H1 (cell line): ENCODE data around the gene AGAP1. TPM values are rescaled to one million over a fixed set of nuclear protein-coding genes. Genes with fewer than 3 reads are reported as not detected.

Experiments used
- EGR1 ChIP-seq: IDR thresholded peaks from 2 replicates; pipeline ENCODE4 v1.6.1; 2011; ENCODE audit warnings: low read depth, low read length, borderline replicate concordance
- KDM5A ChIP-seq: fragments of 200-600 bp; IDR thresholded peaks from 2 replicates; pipeline ENCODE4 v1.7.1; 2012; ENCODE audit warnings: mild to moderate bottlenecking, low read length, inconsistent platforms, mixed read lengths
- SAP30 ChIP-seq: fragments of 300-600 bp; sonication (generic); IDR thresholded peaks from 2 replicates; pipeline ENCODE4 v1.7.1; 2012; ENCODE audit warnings: low read length, moderate library complexity, mild to moderate bottlenecking, inconsistent platforms; ENCODE audit not compliant: insufficient read depth, insufficient replicate concordance
- SP1 ChIP-seq: IDR thresholded peaks from 2 replicates; pipeline ENCODE4 v1.6.1; 2011; ENCODE audit warnings: low read depth, low read length
- YY1 ChIP-seq: IDR thresholded peaks from 2 replicates; pipeline ENCODE4 v1.6.1; 2011; ENCODE audit warnings: low read depth, mild to moderate bottlenecking, low read length
- polyA plus RNA-seq, 7 experiments: library from polyadenylated mRNA; depleted of rRNA in 3 of 7; stranded (reverse) in 5 of 7; unstranded in 2 of 7; fragments of >200 nt in 5 of 7; fragments of 200-250 nt in 2 of 7; gene quantifications; 1 replicate in 5 of 7; 2 replicates in 1 of 7; 4 replicates in 1 of 7; pipeline versions ENCODE4 v1.2.1 to v1.2.3, GENCODE V29; 2011 to 2013; ENCODE audit warnings: missing spikeins in 2 of 7, mixed read lengths in 2 of 7
- total RNA-seq: library from RNA; stranded (reverse); fragmentation: NEBNext Ultra II Directional; extraction: Animal tissue kit (Norgen Biotek cat#: 25700); gene quantifications from 2 replicates; pipeline ENCODE4 v1.2.1, GENCODE V29; 2021
- TF ChIP-seq, protein P1 (sequence below): fragments of 300-600 bp; sonication (generic); IDR thresholded peaks from 2 replicates; pipeline ENCODE4 v1.7.1; 2012; ENCODE audit warnings: low read length, moderate library complexity, mild to moderate bottlenecking, inconsistent platforms; ENCODE audit not compliant: insufficient replicate concordance
- TF ChIP-seq, protein P2 (sequence below): IDR thresholded peaks from 2 replicates; pipeline ENCODE4 v1.6.1; 2012; ENCODE audit warnings: low read length, inconsistent platforms
- TF ChIP-seq, protein P3 (sequence below): IDR thresholded peaks from 2 replicates; pipeline ENCODE4 v1.6.1; 2012; ENCODE audit warnings: inconsistent platforms

The AGAP1 gene
- total and polyA plus RNA-seq, 2 of the 8 experiments (the other 6 are each of a cell fraction or from before 2014, with no cell fraction given): 18.1 to 39.4 TPM

DNA sequence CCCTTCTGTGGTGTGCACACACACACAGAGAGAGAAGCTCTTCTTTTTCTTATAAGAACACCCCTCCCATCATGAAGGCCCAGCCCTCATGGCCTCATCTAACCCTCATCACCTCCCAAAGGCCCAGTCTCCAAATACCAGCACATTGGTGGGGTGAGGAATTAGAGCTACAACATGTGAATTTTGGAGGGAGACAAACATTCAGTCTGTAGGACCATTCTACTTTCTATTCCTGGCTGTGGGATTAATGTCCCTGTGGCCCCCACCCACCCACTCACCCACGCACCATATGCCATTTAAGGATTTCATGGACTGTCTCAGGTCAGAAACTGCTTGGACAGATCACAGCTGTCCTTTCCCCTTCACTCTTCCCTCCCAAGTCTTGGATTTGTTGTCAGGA, 484.2 kb downstream of the AGAP1 start (continued):
- TF ChIP-seq, protein P1, sequence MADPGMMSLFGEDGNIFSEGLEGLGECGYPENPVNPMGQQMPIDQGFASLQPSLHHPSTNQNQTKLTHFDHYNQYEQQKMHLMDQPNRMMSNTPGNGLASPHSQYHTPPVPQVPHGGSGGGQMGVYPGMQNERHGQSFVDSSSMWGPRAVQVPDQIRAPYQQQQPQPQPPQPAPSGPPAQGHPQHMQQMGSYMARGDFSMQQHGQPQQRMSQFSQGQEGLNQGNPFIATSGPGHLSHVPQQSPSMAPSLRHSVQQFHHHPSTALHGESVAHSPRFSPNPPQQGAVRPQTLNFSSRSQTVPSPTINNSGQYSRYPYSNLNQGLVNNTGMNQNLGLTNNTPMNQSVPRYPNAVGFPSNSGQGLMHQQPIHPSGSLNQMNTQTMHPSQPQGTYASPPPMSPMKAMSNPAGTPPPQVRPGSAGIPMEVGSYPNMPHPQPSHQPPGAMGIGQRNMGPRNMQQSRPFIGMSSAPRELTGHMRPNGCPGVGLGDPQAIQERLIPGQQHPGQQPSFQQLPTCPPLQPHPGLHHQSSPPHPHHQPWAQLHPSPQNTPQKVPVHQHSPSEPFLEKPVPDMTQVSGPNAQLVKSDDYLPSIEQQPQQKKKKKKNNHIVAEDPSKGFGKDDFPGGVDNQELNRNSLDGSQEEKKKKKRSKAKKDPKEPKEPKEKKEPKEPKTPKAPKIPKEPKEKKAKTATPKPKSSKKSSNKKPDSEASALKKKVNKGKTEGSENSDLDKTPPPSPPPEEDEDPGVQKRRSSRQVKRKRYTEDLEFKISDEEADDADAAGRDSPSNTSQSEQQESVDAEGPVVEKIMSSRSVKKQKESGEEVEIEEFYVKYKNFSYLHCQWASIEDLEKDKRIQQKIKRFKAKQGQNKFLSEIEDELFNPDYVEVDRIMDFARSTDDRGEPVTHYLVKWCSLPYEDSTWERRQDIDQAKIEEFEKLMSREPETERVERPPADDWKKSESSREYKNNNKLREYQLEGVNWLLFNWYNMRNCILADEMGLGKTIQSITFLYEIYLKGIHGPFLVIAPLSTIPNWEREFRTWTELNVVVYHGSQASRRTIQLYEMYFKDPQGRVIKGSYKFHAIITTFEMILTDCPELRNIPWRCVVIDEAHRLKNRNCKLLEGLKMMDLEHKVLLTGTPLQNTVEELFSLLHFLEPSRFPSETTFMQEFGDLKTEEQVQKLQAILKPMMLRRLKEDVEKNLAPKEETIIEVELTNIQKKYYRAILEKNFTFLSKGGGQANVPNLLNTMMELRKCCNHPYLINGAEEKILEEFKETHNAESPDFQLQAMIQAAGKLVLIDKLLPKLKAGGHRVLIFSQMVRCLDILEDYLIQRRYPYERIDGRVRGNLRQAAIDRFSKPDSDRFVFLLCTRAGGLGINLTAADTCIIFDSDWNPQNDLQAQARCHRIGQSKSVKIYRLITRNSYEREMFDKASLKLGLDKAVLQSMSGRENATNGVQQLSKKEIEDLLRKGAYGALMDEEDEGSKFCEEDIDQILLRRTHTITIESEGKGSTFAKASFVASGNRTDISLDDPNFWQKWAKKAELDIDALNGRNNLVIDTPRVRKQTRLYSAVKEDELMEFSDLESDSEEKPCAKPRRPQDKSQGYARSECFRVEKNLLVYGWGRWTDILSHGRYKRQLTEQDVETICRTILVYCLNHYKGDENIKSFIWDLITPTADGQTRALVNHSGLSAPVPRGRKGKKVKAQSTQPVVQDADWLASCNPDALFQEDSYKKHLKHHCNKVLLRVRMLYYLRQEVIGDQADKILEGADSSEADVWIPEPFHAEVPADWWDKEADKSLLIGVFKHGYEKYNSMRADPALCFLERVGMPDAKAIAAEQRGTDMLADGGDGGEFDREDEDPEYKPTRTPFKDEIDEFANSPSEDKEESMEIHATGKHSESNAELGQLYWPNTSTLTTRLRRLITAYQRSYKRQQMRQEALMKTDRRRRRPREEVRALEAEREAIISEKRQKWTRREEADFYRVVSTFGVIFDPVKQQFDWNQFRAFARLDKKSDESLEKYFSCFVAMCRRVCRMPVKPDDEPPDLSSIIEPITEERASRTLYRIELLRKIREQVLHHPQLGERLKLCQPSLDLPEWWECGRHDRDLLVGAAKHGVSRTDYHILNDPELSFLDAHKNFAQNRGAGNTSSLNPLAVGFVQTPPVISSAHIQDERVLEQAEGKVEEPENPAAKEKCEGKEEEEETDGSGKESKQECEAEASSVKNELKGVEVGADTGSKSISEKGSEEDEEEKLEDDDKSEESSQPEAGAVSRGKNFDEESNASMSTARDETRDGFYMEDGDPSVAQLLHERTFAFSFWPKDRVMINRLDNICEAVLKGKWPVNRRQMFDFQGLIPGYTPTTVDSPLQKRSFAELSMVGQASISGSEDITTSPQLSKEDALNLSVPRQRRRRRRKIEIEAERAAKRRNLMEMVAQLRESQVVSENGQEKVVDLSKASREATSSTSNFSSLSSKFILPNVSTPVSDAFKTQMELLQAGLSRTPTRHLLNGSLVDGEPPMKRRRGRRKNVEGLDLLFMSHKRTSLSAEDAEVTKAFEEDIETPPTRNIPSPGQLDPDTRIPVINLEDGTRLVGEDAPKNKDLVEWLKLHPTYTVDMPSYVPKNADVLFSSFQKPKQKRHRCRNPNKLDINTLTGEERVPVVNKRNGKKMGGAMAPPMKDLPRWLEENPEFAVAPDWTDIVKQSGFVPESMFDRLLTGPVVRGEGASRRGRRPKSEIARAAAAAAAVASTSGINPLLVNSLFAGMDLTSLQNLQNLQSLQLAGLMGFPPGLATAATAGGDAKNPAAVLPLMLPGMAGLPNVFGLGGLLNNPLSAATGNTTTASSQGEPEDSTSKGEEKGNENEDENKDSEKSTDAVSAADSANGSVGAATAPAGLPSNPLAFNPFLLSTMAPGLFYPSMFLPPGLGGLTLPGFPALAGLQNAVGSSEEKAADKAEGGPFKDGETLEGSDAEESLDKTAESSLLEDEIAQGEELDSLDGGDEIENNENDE: no peak
- TF ChIP-seq SP1: no peak
- no peak for TF ChIP-seq EGR1
- no peak for TF ChIP-seq YY1
- no peak for TF ChIP-seq SAP30
- TF ChIP-seq, protein P2, sequence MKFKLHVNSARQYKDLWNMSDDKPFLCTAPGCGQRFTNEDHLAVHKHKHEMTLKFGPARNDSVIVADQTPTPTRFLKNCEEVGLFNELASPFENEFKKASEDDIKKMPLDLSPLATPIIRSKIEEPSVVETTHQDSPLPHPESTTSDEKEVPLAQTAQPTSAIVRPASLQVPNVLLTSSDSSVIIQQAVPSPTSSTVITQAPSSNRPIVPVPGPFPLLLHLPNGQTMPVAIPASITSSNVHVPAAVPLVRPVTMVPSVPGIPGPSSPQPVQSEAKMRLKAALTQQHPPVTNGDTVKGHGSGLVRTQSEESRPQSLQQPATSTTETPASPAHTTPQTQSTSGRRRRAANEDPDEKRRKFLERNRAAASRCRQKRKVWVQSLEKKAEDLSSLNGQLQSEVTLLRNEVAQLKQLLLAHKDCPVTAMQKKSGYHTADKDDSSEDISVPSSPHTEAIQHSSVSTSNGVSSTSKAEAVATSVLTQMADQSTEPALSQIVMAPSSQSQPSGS: no peak
- TF ChIP-seq, protein P3, sequence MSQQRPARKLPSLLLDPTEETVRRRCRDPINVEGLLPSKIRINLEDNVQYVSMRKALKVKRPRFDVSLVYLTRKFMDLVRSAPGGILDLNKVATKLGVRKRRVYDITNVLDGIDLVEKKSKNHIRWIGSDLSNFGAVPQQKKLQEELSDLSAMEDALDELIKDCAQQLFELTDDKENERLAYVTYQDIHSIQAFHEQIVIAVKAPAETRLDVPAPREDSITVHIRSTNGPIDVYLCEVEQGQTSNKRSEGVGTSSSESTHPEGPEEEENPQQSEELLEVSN: no peak
- no peak for TF ChIP-seq KDM5A
